ENCODE data around the gene FAM221B.

The FAM221B gene

GRCh38 chr9:35781066-35781465, 47.5 kb downstream of the FAM221B start:
- Histone ChIP-seq H3K4me3 (ENCODE audit: low read depth, low read length) (no peak overlapping the region), H3K27me3 (replicated peaks) (peaks cover 4% of the 10 kb centered on the region), H3K36me3 (replicated peaks) (no peaks in the 10 kb centered on the region), H3K27ac (no peak overlapping the region)
- TF ChIP-seq CTCF (IDR thresholded peaks at IDR 0.05; ENCODE audit: low read depth, low read length, missing control alignments) = no peak
- in situ Hi-C loops (cut with HindIII; ENCODE audit: low pct_ligation_motif_present, low sequenced_read_pairs) = no loop called here
- no peak for DNase-seq

- DNase-seq = no peak
- H3K27me3 ChIP-seq (replicated peaks) = peaks cover 4% of the 10 kb centered on the region
- no peak overlapping the region for H3K4me3 ChIP-seq (ENCODE audit: low read depth, low read length)
- in situ Hi-C loops (cut with HindIII; ENCODE audit: low pct_ligation_motif_present, low sequenced_read_pairs) = no loop called here
- no peak overlapping the region for H3K27ac ChIP-seq
- no peak for TF ChIP-seq CTCF (IDR thresholded peaks at IDR 0.05; ENCODE audit: low read depth, low read length, missing control alignments)
- H3K36me3 ChIP-seq (replicated peaks) = no peaks in the 10 kb centered on the region
Observed at GRCh38 chr9:35778496-35778895, 50.0 kb downstream of the FAM221B start.

GRCh38 chr9:35776018-35776417, 52.5 kb downstream of the FAM221B start:
- peaks cover 4% of the 10 kb centered on the region for H3K27me3 ChIP-seq (replicated peaks)
- no peak overlapping the region for H3K4me3 ChIP-seq (ENCODE audit: low read depth, low read length)
- DNase-seq = no peak
- TF ChIP-seq CTCF (IDR thresholded peaks at IDR 0.05; ENCODE audit: low read depth, low read length, missing control alignments) = no peak
- no peak overlapping the region for H3K27ac ChIP-seq
- in situ Hi-C loops (cut with HindIII; ENCODE audit: low pct_ligation_motif_present, low sequenced_read_pairs) = no loop called here
- no peaks in the 10 kb centered on the region for H3K36me3 ChIP-seq (replicated peaks)

- Histone ChIP-seq H3K4me3 (ENCODE audit: low read depth, low read length) (no peak overlapping the region), H3K36me3 (replicated peaks) (no peaks in the 10 kb centered on the region), H3K27ac (no peak overlapping the region), H3K27me3 (replicated peaks) (peaks cover 4% of the 10 kb centered on the region)
- in situ Hi-C loops (cut with HindIII; ENCODE audit: low pct_ligation_motif_present, low sequenced_read_pairs) = no loop called here
- DNase-seq = no peak
- no peak for TF ChIP-seq CTCF (IDR thresholded peaks at IDR 0.05; ENCODE audit: low read depth, low read length, missing control alignments)
Observed at GRCh38 chr9:35774907-35775635, 53.5 kb downstream of the FAM221B start.

- Histone ChIP-seq H3K4me3 (ENCODE audit: low read depth, low read length) (no peak overlapping the region), H3K27me3 (replicated peaks) (no peaks in the 10 kb centered on the region), H3K27ac (no peak overlapping the region), H3K36me3 (replicated peaks) (no peaks in the 10 kb centered on the region)
- no peak for DNase-seq
- TF ChIP-seq CTCF (IDR thresholded peaks at IDR 0.05; ENCODE audit: low read depth, low read length, missing control alignments) = no peak
- in situ Hi-C loops (cut with HindIII; ENCODE audit: low pct_ligation_motif_present, low sequenced_read_pairs) = no loop called here
Observed at GRCh38 chr9:35771943-35772342, 56.6 kb downstream of the FAM221B start.

- no peak for DNase-seq
- in situ Hi-C loops (cut with HindIII; ENCODE audit: low pct_ligation_motif_present, low sequenced_read_pairs) = no loop called here
- Histone ChIP-seq H3K4me3 (ENCODE audit: low read depth, low read length) (no peak overlapping the region), H3K27ac (no peak overlapping the region), H3K27me3 (replicated peaks) (no peaks in the 10 kb centered on the region), H3K36me3 (replicated peaks) (no peaks in the 10 kb centered on the region)
- no peak for TF ChIP-seq CTCF (IDR thresholded peaks at IDR 0.05; ENCODE audit: low read depth, low read length, missing control alignments)
Observed at GRCh38 chr9:35771534-35771933, 57.0 kb downstream of the FAM221B start.

Data from brain microvascular endothelial cell (primary cell).